ENCODE results near the gene ZC3H12A.

Gene ZC3H12A

DNA sequence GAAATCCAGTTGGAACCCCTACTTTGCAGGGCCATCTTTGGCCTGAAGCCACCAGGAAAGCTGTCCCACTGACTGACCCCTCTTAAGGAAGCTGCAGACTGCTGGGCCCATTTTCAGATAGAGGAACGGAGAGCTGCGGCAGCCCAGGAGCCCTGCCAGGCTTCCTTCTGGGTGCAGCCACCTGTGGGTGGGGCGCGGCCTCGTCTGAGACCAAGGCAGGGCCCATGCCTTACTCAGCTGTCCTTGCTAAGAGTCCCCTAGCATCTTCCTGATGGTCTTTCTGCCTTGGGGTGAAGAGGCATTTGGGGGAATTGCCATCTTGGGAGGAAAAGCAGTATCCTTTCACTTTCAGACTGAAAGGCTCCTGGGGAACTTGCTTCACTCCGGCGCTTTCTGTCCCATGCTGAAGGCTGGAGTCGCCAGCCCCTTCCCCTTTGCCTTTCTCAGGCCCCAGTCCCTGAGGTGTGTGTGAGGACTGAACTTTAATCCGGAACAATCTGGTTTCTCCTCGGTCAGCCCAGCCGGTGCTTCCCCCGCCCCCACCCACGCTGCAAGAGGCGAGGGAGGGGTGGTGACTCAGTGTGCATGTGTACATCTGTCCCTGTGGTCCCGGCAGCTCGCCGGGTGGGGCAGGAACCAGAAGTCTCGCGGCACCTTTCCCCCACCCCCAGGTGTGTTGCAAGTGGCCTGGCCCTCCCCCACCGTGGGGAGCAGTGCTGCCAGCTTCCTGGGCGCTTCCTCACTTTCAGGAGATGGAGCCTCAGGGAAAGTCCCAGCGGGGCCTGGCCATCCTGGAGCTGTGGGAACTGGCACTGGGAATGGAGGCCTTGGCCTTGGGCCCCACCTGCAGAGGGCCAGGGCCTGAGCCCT lies 5.1 kb downstream of the ZC3H12A start:
- TF ChIP-seq CTCF (IDR thresholded peaks at IDR 0.05; ENCODE audit: low read depth, low read length), result no peak
- DNase-seq (ENCODE audit: extremely low read depth, low read depth), result peak; percentile 71

GRCh38 chr1:37480125-37480466 lies 5.7 kb downstream of the ZC3H12A start:
- no peak for TF ChIP-seq CTCF (IDR thresholded peaks at IDR 0.05; ENCODE audit: low read depth, low read length)
- DNase-seq (ENCODE audit: extremely low read depth, low read depth), result no peak

GRCh38 chr1:37480581-37481288 lies 6.4 kb downstream of the ZC3H12A start:
- DNase-seq (ENCODE audit: extremely low read depth, low read depth), result no peak
- TF ChIP-seq CTCF (IDR thresholded peaks at IDR 0.05; ENCODE audit: low read depth, low read length), result no peak

DNA sequence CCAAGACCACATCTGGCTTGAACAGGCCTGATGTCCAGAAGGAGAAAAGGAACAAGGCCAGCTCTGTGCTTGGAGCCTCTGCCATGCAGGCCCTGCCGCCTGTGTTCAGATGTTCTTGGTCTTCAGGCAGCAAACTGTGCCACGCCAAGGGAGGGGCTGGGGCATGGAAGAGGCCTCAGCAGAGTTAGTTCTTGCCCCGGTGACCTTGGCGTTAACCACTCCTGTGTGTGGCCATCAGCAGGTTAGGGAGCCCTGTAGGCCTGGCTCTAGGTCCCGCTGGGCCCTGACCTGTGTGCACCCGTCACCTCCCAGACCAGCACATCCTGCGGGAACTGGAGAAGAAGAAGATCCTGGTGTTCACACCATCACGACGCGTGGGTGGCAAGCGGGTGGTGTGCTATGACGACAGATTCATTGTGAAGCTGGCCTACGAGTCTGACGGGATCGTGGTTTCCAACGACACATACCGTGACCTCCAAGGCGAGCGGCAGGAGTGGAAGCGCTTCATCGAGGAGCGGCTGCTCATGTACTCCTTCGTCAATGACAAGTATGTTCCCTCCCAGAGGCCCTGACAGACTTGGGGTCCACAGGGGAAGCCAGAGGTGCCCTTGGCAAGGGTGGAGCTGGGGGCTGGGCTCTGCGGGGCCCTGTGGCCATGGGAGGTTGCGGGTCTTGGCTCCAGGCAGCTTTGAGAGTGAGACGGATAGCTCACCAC lies 7.1 kb downstream of the ZC3H12A start:
- no peak for TF ChIP-seq CTCF (IDR thresholded peaks at IDR 0.05; ENCODE audit: low read depth, low read length)
- no peak for DNase-seq (ENCODE audit: extremely low read depth, low read depth)

DNA sequence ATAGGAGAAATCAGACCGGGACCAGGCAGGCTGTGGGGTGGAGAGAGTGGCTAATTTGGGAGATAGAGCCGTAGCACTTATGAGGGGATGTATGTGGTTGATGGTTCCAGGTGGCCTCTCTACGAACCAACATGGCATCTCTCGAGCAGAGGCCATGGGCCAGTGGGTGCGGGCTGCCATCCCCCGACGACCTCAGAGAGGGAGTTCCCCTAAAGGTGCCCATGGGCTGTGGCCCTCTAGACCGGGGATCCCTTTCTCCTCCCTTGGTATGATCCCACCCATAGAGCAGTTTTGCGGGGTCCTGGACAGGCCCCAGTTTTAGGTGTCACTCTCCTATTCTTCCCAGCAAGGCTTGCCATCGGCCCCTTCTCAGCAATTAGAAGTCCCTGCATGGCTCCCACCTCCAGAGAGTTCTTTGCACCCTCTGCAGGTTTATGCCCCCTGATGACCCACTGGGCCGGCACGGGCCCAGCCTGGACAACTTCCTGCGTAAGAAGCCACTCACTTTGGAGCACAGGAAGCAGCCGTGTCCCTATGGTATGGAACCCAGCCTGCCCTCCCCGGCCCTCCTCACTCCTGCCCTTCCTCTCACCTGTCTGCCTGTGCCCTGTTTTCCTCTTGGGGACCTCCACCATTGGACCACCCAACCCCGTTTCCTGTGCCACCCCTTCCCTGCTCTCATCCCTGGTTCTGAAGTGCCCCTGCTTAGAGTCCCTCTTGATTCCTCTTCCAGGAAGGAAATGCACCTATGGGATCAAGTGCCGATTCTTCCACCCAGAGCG lies 7.8 kb downstream of the ZC3H12A start:
- no peak for TF ChIP-seq CTCF (IDR thresholded peaks at IDR 0.05; ENCODE audit: low read depth, low read length)
- no peak for DNase-seq (ENCODE audit: extremely low read depth, low read depth)

- no peak for TF ChIP-seq CTCF (IDR thresholded peaks at IDR 0.05; ENCODE audit: low read depth, low read length)
- DNase-seq (ENCODE audit: extremely low read depth, low read depth), result no peak
These were observed 8.7 kb downstream of the ZC3H12A start for GRCh38 chr1:37482796-37483744.
